Panc1 (cell line): ENCODE measurements around the gene TEX53. TPM values are rescaled to one million over a fixed set of nuclear protein-coding genes. Genes with fewer than 3 reads are reported as not detected.

Experiments used
- ATAC-seq: fragments of 200-7000 bp; cut with Tn5 transposase; 2 replicates; pipeline ENCODE4 v1.9.1; 2020; ENCODE audit warnings: mild to moderate bottlenecking, moderate library complexity
- BruUV-seq: library from RNA; stranded (reverse); fragments of 400-500 nt; replicated peaks from 2 replicates; lab custom pipeline; 2021; lab: Mats Ljungman, UMichigan
- CTCF ChIA-PET: fragments of 300-600 bp; sonication (Branson Sonifier 250); formaldehyde crosslinking; loops from one replicate; lab custom pipeline; 2022; ENCODE audit warnings: antibody characterized with exemption; lab: Charles Lee
- POLR2A ChIA-PET: fragments of 300-600 bp; sonication (Branson Sonifier 250); formaldehyde crosslinking; loops from one replicate; lab custom pipeline; 2022; ENCODE audit warnings: antibody characterized with exemption; lab: Charles Lee
- DNase-seq: peaks from one replicate; pipeline ENCODE4 v3.0.0-alpha.2; 2010; ENCODE audit warnings: low read depth, low spot score
- H3K27ac ChIP-seq: 2 replicates; pipeline ENCODE4 v1.5.1; 2011; ENCODE audit warnings: mild to moderate bottlenecking, low read length, inconsistent platforms
- H3K27me3 ChIP-seq: fragments of 200-500 bp; sonication (Bioruptor generic); 2 replicates; pipeline ENCODE4 v1.6.0; 2014; ENCODE audit warnings: low read length, inconsistent platforms; ENCODE audit not compliant: control insufficient read depth, insufficient read depth
- H3K36me3 ChIP-seq: fragments of 200-500 bp; sonication (Bioruptor generic); 2 replicates; pipeline ENCODE4 v1.5.1; 2014; ENCODE audit warnings: inconsistent platforms, mild to moderate bottlenecking, low read length, moderate library complexity; ENCODE audit not compliant: control insufficient read depth, insufficient read depth
- H3K4me1 ChIP-seq: 2 replicates; pipeline ENCODE4 v1.5.1; 2011; ENCODE audit warnings: inconsistent platforms, mild to moderate bottlenecking, low read length, moderate library complexity; ENCODE audit not compliant: control insufficient read depth, insufficient read depth
- H3K4me3 ChIP-seq, 2 experiments: 2 replicates each; pipeline ENCODE4 v1.5.1; 2011 to 2012; ENCODE audit warnings: low read depth in 2 of 2, low read length in 2 of 2, mild to moderate bottlenecking in 2 of 2, inconsistent platforms in 1 of 2, moderate library complexity in 1 of 2
- H3K9me3 ChIP-seq: fragments of 200-500 bp; sonication (Bioruptor generic); 2 replicates; pipeline ENCODE4 v1.5.1; 2014; ENCODE audit warnings: low read depth, mild to moderate bottlenecking, inconsistent platforms, low read length, moderate library complexity; ENCODE audit not compliant: control insufficient read depth, insufficient read depth
- POLR2AphosphoS5 ChIP-seq: IDR thresholded peaks from 2 replicates; pipeline ENCODE4 v1.6.1; 2012; ENCODE audit warnings: mild to moderate bottlenecking, low read depth, low read length, moderate library complexity
- SIN3A ChIP-seq: IDR thresholded peaks from 2 replicates; pipeline ENCODE4 v1.6.1; 2012; ENCODE audit warnings: low read depth, mild to moderate bottlenecking, low read length, moderate library complexity, borderline replicate concordance; ENCODE audit not compliant: insufficient read depth
- TCF7L2 ChIP-seq: IDR thresholded peaks from 2 replicates; pipeline ENCODE4 v1.6.1; 2011; ENCODE audit warnings: mild to moderate bottlenecking, low read depth, low read length, inconsistent platforms
- in situ Hi-C: cut with HindIII; loops from 2 replicates; pipeline ENCODE4 v1.10.0; 2016; ENCODE audit warnings: low sequenced_read_pairs, low pct_unique_long_range_greater_than_20kb
- intact Hi-C: fragments of 100-400 bp; cut with micrococcal nuclease; formaldehyde crosslinking; loops from one replicate; pipeline ENCODE4 v1.10.0; 2022; ENCODE audit not compliant: unreplicated experiment
- total RNA-seq: library from RNA; stranded (reverse); gene quantifications from one replicate; pipeline ENCODE4 v1.2.1, GENCODE V29; 2021; ENCODE audit not compliant: unreplicated experiment
- TF ChIP-seq, protein P1 (sequence below), 2 experiments: IDR thresholded peaks; 2 replicates each; pipeline ENCODE4 v1.6.1; 2011 to 2012; ENCODE audit warnings: low read depth in 2 of 2, control low read depth in 1 of 2, low read length in 1 of 2, mild to moderate bottlenecking in 1 of 2, moderate library complexity in 1 of 2; ENCODE audit not compliant: insufficient read depth in 1 of 2
- TF ChIP-seq, protein P2 (sequence below): fragments of 450-650 bp; IDR thresholded peaks from 2 replicates; pipeline ENCODE4 v1.5.1; 2017; ENCODE audit warnings: mild to moderate bottlenecking

The TEX53 gene
- total RNA-seq, 1 experiment from 2014 or later = not detected

DNA sequence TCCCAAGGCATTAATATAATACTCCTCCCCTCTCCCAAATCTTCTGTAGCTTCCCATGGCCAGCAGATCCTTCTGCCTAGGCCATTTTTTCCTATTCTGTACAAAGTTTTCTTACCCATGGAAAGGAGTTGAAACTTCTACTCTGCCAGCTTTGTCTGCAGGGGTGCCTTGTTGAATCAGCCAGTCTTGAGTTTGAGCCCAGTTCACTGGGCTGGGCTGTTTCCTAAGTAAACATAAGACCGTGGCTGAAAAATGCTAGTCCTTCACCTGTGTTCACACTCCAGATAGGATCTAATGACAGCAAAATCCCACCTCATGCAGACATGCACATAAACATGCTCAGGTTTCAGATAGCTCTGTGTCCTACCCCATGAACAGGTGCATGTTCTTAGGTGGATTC is 14.0 kb upstream of the TEX53 start:
- no peaks in the 10 kb centered on the region for H3K36me3 ChIP-seq
- DNase-seq (no peak), ATAC-seq (no peak)
- no peaks in the 10 kb centered on the region for H3K9me3 ChIP-seq
- intact Hi-C loops = no loop called here
- ChIA-PET CTCF (no interaction called here), POLR2A (no interaction called here)
- TF ChIP-seq SIN3A = no peak
- TF ChIP-seq, protein P1, sequence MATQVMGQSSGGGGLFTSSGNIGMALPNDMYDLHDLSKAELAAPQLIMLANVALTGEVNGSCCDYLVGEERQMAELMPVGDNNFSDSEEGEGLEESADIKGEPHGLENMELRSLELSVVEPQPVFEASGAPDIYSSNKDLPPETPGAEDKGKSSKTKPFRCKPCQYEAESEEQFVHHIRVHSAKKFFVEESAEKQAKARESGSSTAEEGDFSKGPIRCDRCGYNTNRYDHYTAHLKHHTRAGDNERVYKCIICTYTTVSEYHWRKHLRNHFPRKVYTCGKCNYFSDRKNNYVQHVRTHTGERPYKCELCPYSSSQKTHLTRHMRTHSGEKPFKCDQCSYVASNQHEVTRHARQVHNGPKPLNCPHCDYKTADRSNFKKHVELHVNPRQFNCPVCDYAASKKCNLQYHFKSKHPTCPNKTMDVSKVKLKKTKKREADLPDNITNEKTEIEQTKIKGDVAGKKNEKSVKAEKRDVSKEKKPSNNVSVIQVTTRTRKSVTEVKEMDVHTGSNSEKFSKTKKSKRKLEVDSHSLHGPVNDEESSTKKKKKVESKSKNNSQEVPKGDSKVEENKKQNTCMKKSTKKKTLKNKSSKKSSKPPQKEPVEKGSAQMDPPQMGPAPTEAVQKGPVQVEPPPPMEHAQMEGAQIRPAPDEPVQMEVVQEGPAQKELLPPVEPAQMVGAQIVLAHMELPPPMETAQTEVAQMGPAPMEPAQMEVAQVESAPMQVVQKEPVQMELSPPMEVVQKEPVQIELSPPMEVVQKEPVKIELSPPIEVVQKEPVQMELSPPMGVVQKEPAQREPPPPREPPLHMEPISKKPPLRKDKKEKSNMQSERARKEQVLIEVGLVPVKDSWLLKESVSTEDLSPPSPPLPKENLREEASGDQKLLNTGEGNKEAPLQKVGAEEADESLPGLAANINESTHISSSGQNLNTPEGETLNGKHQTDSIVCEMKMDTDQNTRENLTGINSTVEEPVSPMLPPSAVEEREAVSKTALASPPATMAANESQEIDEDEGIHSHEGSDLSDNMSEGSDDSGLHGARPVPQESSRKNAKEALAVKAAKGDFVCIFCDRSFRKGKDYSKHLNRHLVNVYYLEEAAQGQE (IDR thresholded peaks at IDR 0.05; ENCODE audit: insufficient read depth in 1 of 2, low read depth in 2 of 2, low read length in 1 of 2) = no peak
- no peak for TF ChIP-seq TCF7L2
- TF ChIP-seq POLR2AphosphoS5 = no peak
- no peaks in the 10 kb centered on the region for H3K27me3 ChIP-seq
- no TSS peak for BruUV-seq
- no peaks in the 10 kb centered on the region for H3K4me1 ChIP-seq
- no peak overlapping the region for H3K4me3 ChIP-seq
- no peak overlapping the region for H3K27ac ChIP-seq
- in situ Hi-C loops = no loop called here

DNA sequence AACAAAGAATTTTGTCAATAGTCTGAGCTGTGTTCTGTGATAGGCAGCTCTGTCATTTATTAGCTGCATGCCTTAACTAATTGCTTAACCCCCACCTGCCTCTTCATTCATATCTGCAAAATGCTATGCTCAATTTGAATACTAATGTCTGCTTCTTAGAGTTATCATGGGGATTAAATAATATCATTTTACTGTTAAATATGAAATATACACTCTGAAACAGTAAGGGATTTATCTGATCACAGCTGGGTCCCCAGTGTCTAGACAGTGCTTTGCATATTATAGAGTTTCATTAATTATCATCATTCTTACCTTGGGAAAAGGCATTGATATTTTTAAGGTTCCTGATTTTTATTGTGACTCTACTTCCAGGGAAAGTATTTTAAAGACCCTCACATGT is 12.4 kb upstream of the TEX53 start:
- in situ Hi-C loops = no loop called here
- DNase-seq = no peak
- no TSS peak for BruUV-seq
- intact Hi-C loops = no loop called here
- Histone ChIP-seq H3K27me3 (no peaks in the 10 kb centered on the region), H3K4me3 (no peak overlapping the region), H3K36me3 (no peaks in the 10 kb centered on the region), H3K9me3 (no peaks in the 10 kb centered on the region), H3K27ac (no peak overlapping the region), H3K4me1 (no peaks in the 10 kb centered on the region)
- TF ChIP-seq TCF7L2 = no peak
- TF ChIP-seq, protein P1 (IDR thresholded peaks at IDR 0.05; ENCODE audit: insufficient read depth in 1 of 2, low read depth in 2 of 2, low read length in 1 of 2) = no peak
- no peak for TF ChIP-seq POLR2AphosphoS5
- TF ChIP-seq, protein P2, sequence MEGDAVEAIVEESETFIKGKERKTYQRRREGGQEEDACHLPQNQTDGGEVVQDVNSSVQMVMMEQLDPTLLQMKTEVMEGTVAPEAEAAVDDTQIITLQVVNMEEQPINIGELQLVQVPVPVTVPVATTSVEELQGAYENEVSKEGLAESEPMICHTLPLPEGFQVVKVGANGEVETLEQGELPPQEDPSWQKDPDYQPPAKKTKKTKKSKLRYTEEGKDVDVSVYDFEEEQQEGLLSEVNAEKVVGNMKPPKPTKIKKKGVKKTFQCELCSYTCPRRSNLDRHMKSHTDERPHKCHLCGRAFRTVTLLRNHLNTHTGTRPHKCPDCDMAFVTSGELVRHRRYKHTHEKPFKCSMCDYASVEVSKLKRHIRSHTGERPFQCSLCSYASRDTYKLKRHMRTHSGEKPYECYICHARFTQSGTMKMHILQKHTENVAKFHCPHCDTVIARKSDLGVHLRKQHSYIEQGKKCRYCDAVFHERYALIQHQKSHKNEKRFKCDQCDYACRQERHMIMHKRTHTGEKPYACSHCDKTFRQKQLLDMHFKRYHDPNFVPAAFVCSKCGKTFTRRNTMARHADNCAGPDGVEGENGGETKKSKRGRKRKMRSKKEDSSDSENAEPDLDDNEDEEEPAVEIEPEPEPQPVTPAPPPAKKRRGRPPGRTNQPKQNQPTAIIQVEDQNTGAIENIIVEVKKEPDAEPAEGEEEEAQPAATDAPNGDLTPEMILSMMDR = no peak
- no peak for TF ChIP-seq SIN3A
- ATAC-seq = no peak
- CTCF ChIA-PET = no interaction called here
- POLR2A ChIA-PET = no interaction called here
